IMR-90 (cell line): ENCODE results near the gene STX19. TPM values are rescaled to one million over a fixed set of nuclear protein-coding genes. Genes with fewer than 3 reads are reported as not detected.

ENCODE experiments used
- ATAC-seq: fragments of 200-7000 bp; cut with Tn5 transposase; 2 replicates; pipeline ENCODE4 v1.9.1; 2020; ENCODE audit warnings: low read depth, mild to moderate bottlenecking, moderate library complexity
- BruUV-seq: library from RNA; stranded (reverse); fragments of 400-500 nt; replicated peaks from 2 replicates; lab custom pipeline; 2021; lab: Mats Ljungman, UMichigan
- CTCF ChIA-PET: fragments of 300-600 bp; formaldehyde crosslinking; extraction: SDS; loops from one replicate; lab custom pipeline; 2021; ENCODE audit warnings: antibody characterized with exemption; lab: Yijun Ruan, JAX
- POLR2A ChIA-PET: fragments of 300-600 bp; sonication (Branson Sonifier 250); formaldehyde crosslinking; loops from one replicate; lab custom pipeline; 2022; ENCODE audit warnings: antibody characterized with exemption; ENCODE audit not compliant: unreplicated experiment; lab: Charles Lee
- DNase-seq: peaks from one replicate; pipeline ENCODE4 v3.0.0; 2013
- H2AFZ ChIP-seq: replicated peaks from 2 replicates; pipeline ENCODE3; 2013; ENCODE audit warnings: low read length, mild to moderate bottlenecking; ENCODE audit not compliant: poor library complexity
- H2AK5ac ChIP-seq: 2 replicates; pipeline ENCODE4 v1.6.1; 2013; ENCODE audit warnings: low read depth, low read length, inconsistent platforms
- H2AK9ac ChIP-seq: replicated peaks from 2 replicates; pipeline ENCODE3; 2013; ENCODE audit warnings: mild to moderate bottlenecking, low read depth, low read length, moderate library complexity; ENCODE audit not compliant: poor library complexity
- H2BK120ac ChIP-seq: 2 replicates; pipeline ENCODE4 v1.6.1; 2013; ENCODE audit warnings: low read depth, low read length, inconsistent platforms
- H2BK15ac ChIP-seq: 3 replicates; pipeline ENCODE4 v1.6.1; 2013; ENCODE audit warnings: low read depth, low read length, inconsistent platforms
- H2BK20ac ChIP-seq: 2 replicates; pipeline ENCODE4 v1.6.1; 2013; ENCODE audit warnings: low read depth, mild to moderate bottlenecking, inconsistent platforms, low read length, moderate library complexity
- H2BK5ac ChIP-seq: 2 replicates; pipeline ENCODE4 v1.6.1; 2013; ENCODE audit warnings: mild to moderate bottlenecking, low read depth, low read length, inconsistent platforms; ENCODE audit not compliant: poor library complexity, severe bottlenecking
- H3K14ac ChIP-seq: replicated peaks from 2 replicates; pipeline ENCODE4 v1.6.1; 2013; ENCODE audit warnings: low read depth, low read length, inconsistent platforms
- H3K18ac ChIP-seq: 2 replicates; pipeline ENCODE4 v1.6.1; 2013; ENCODE audit warnings: low read depth, low read length, control low read depth
- H3K23ac ChIP-seq: 2 replicates; pipeline ENCODE4 v1.6.1; 2013; ENCODE audit warnings: low read depth, low read length, inconsistent platforms
- H3K27ac ChIP-seq: 2 replicates; pipeline ENCODE4 v1.5.1; 2013; ENCODE audit warnings: mild to moderate bottlenecking, control low read depth, low read length; ENCODE audit not compliant: insufficient read depth
- H3K27me3 ChIP-seq: 2 replicates; pipeline ENCODE4 v1.6.1; 2013; ENCODE audit warnings: low read length; ENCODE audit not compliant: control insufficient read depth, insufficient read depth
- H3K36me3 ChIP-seq: 2 replicates; pipeline ENCODE4 v1.6.1; 2013; ENCODE audit warnings: low read length, mixed read lengths; ENCODE audit not compliant: control insufficient read depth, insufficient read depth
- H3K4ac ChIP-seq: 2 replicates; pipeline ENCODE4 v1.6.1; 2013; ENCODE audit warnings: low read depth, low read length, inconsistent platforms
- H3K4me1 ChIP-seq: 2 replicates; pipeline ENCODE4 v1.6.1; 2013; ENCODE audit warnings: low read length, mixed read lengths; ENCODE audit not compliant: control insufficient read depth, insufficient read depth
- H3K4me2 ChIP-seq: 2 replicates; pipeline ENCODE4 v1.6.1; 2013; ENCODE audit warnings: low read depth, mild to moderate bottlenecking, control low read depth, low read length, moderate library complexity
- H3K4me3 ChIP-seq: 2 replicates; pipeline ENCODE4 v1.5.1; 2013; ENCODE audit warnings: low read depth, mild to moderate bottlenecking, control low read depth, low read length, moderate library complexity; ENCODE audit not compliant: insufficient read depth
- H3K56ac ChIP-seq: 2 replicates; pipeline ENCODE4 v1.6.1; 2013; ENCODE audit warnings: low read length, inconsistent platforms; ENCODE audit not compliant: insufficient read depth; ENCODE audit errors: extremely low read depth
- H3K79me1 ChIP-seq, 2 experiments: 2 replicates each; pipeline ENCODE4 v1.6.1; 2013; ENCODE audit warnings: low read length in 2 of 2, inconsistent platforms in 1 of 2, low read depth in 1 of 2
- H3K9ac ChIP-seq: 2 replicates; pipeline ENCODE4 v1.6.1; 2013; ENCODE audit warnings: low read depth, low read length, control low read depth
- H3K9me1 ChIP-seq: 2 replicates; pipeline ENCODE4 v1.6.1; 2013; ENCODE audit warnings: low read length, inconsistent platforms; ENCODE audit not compliant: insufficient read depth
- H3K9me3 ChIP-seq: 2 replicates; pipeline ENCODE4 v1.6.1; 2013; ENCODE audit warnings: low read length; ENCODE audit not compliant: control insufficient read depth, insufficient read depth
- H4K20me1 ChIP-seq: 2 replicates; pipeline ENCODE4 v1.6.1; 2013; ENCODE audit warnings: low read length, inconsistent platforms; ENCODE audit not compliant: insufficient read depth
- H4K5ac ChIP-seq: 2 replicates; pipeline ENCODE4 v1.6.1; 2013; ENCODE audit warnings: mild to moderate bottlenecking, low read depth, low read length, control low read depth
- H4K8ac ChIP-seq, 2 experiments: 2 replicates each; pipeline ENCODE4 v1.6.1; 2013; ENCODE audit warnings: low read depth in 2 of 2, low read length in 2 of 2, control low read depth in 1 of 2, inconsistent platforms in 1 of 2
- H4K91ac ChIP-seq: 2 replicates; pipeline ENCODE4 v1.6.1; 2013; ENCODE audit warnings: low read depth, low read length, inconsistent platforms; ENCODE audit not compliant: insufficient read depth
- MAFK ChIP-seq: IDR thresholded peaks from 2 replicates; pipeline ENCODE4 v1.6.1; 2012; ENCODE audit warnings: low read depth, low read length, improper control_type of control experiment
- MXI1 ChIP-seq: IDR thresholded peaks from 2 replicates; pipeline ENCODE4 v1.6.1; 2012; ENCODE audit warnings: low read depth, mild to moderate bottlenecking, low read length, moderate library complexity, borderline replicate concordance
- RCOR1 ChIP-seq: IDR thresholded peaks from 2 replicates; pipeline ENCODE4 v1.6.1; 2012; ENCODE audit warnings: mild to moderate bottlenecking, low read length, improper control_type of control experiment; ENCODE audit not compliant: insufficient replicate concordance
- RFX5 ChIP-seq: IDR thresholded peaks from 2 replicates; pipeline ENCODE4 v1.8.0; 2012; ENCODE audit warnings: low read depth, mild to moderate bottlenecking, low read length, moderate library complexity
- WGBS, 2 experiments: methylation state at CpG; one replicate each; pipeline versions ENCODE4 v1.1.5 to v1.1.7; 2013; ENCODE audit warnings: missing lambda C conversion rate in 2 of 2; ENCODE audit not compliant: insufficient read length in 1 of 2; ENCODE audit errors: extremely low coverage in 2 of 2; 5-methylcytosine and 5-hydroxymethylcytosine counted together
- dilution Hi-C: fragments of 300-500 bp; cut with HindIII; formaldehyde crosslinking; loops from one replicate; pipeline ENCODE4 v1.14.3; 2018; ENCODE audit warnings: low sequenced_read_pairs; ENCODE audit not compliant: unreplicated experiment
- in situ Hi-C: fragments of 300-500 bp; cut with MboI; formaldehyde crosslinking; loops from 3 replicates; pipeline ENCODE4 v1.14.3; 2019; ENCODE audit warnings: low sequenced_read_pairs, inconsistent platforms, mixed read lengths
- intact Hi-C: fragments of 100-400 bp; cut with micrococcal nuclease; formaldehyde crosslinking; loops from 2 replicates; pipeline ENCODE4 v1.10.0; 2022
- polyA plus RNA-seq, 3 experiments: library from polyadenylated mRNA; depleted of rRNA; stranded (reverse); fragments of >200 nt; gene quantifications; 2 replicates each; pipeline ENCODE4 v1.2.3, GENCODE V29; 2012; ENCODE audit warnings: low replicate concordance in 1 of 3
- total RNA-seq: library from RNA; depleted of rRNA; stranded (reverse); fragments of >200 nt; gene quantifications from 2 replicates; pipeline ENCODE4 v1.2.3, GENCODE V29; 2012
- TF ChIP-seq, protein P1 (sequence below): fragments of 150-350 bp; IDR thresholded peaks from 2 replicates; pipeline ENCODE4 v1.6.1; 2017; ENCODE audit warnings: mild to moderate bottlenecking, antibody characterized with exemption, low read length, low read depth
- TF ChIP-seq, protein P2 (sequence below): conservative IDR thresholded peaks from 2 replicates; pipeline ENCODE4 v1.5.1; 2012; ENCODE audit warnings: mild to moderate bottlenecking, low read depth, low read length, improper control_type of control experiment

STX19 gene
- total and polyA plus RNA-seq, 2 of the 4 experiments (the other 2 are of a cell fraction), result not detected

DNA sequence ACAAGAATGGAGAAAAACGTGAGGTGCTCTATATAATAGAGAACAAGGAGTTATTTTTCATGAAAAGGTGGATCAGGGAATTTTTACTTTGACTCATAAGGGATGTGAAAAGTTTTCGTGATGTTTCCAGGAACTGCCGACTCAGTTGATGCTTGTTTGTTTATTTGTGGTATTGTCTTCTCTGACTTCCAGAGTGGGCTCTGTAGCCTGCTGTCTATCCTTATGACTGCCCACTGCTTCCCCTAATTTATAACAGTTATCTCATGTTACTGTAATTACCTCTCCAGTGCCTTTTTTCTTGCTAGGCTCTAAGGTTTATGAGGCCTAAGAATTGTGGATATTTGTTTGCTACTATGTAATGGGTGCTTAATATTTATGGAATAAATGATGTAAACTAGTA, 36.2 kb downstream of the STX19 start:
- no peak overlapping the region for H2AFZ ChIP-seq
- H3K27ac ChIP-seq, result no peak overlapping the region
- H3K9me3 ChIP-seq, result no peaks in the 10 kb centered on the region
- ChIA-PET CTCF (interaction anchor here (0.6 to 1.2 kb wide), 2 partner anchors 13 to 34 kb away, joined by 4 to 13 read pairs; no protein-coding TSS in a partner anchor), POLR2A (no interaction called here)
- H2BK5ac ChIP-seq, result no peak overlapping the region
- no peak overlapping the region for H4K5ac ChIP-seq
- dilution Hi-C loops (no loop called here), in situ Hi-C loops (no loop called here), intact Hi-C loops (no loop called here)
- no peak overlapping the region for H3K14ac ChIP-seq
- TF ChIP-seq RFX5, result no peak
- no peak for TF ChIP-seq MXI1
- TF ChIP-seq MAFK, result no peak
- TF ChIP-seq, protein P1, sequence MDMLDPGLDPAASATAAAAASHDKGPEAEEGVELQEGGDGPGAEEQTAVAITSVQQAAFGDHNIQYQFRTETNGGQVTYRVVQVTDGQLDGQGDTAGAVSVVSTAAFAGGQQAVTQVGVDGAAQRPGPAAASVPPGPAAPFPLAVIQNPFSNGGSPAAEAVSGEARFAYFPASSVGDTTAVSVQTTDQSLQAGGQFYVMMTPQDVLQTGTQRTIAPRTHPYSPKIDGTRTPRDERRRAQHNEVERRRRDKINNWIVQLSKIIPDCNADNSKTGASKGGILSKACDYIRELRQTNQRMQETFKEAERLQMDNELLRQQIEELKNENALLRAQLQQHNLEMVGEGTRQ, result no peak
- TF ChIP-seq, protein P2, sequence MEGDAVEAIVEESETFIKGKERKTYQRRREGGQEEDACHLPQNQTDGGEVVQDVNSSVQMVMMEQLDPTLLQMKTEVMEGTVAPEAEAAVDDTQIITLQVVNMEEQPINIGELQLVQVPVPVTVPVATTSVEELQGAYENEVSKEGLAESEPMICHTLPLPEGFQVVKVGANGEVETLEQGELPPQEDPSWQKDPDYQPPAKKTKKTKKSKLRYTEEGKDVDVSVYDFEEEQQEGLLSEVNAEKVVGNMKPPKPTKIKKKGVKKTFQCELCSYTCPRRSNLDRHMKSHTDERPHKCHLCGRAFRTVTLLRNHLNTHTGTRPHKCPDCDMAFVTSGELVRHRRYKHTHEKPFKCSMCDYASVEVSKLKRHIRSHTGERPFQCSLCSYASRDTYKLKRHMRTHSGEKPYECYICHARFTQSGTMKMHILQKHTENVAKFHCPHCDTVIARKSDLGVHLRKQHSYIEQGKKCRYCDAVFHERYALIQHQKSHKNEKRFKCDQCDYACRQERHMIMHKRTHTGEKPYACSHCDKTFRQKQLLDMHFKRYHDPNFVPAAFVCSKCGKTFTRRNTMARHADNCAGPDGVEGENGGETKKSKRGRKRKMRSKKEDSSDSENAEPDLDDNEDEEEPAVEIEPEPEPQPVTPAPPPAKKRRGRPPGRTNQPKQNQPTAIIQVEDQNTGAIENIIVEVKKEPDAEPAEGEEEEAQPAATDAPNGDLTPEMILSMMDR, result no peak
- TF ChIP-seq RCOR1, result no peak
- DNase-seq (no peak), ATAC-seq (no peak)
- no peak overlapping the region for H3K56ac ChIP-seq
- no peak overlapping the region for H2BK20ac ChIP-seq
- no peak overlapping the region for H3K4me2 ChIP-seq
- no peak overlapping the region for H3K18ac ChIP-seq
- H3K9ac ChIP-seq, result no peak overlapping the region
- no peak overlapping the region for H2BK120ac ChIP-seq
- BruUV-seq, result no TSS peak
- H3K4ac ChIP-seq, result no peak overlapping the region
- no peak overlapping the region for H3K4me3 ChIP-seq
- no peak overlapping the region for H4K8ac ChIP-seq
- peaks cover 4% of the 10 kb centered on the region for H3K4me1 ChIP-seq
- no peak overlapping the region for H2AK9ac ChIP-seq
- H2BK15ac ChIP-seq, result no peak overlapping the region
- H3K27me3 ChIP-seq, result no peaks in the 10 kb centered on the region
- H3K9me1 ChIP-seq, result peaks cover 6% of the 10 kb centered on the region; the same call in 1 of the 2 replicates
- H3K23ac ChIP-seq, result no peak overlapping the region
- H3K36me3 ChIP-seq, result no peaks in the 10 kb centered on the region
- no CpG with 5 or more reads among the region's 3 CpGs for WGBS, 2 experiments
- H4K20me1 ChIP-seq, result 0 out of 2 replicates have a peak, but pooled peaks cover 3% of the 10 kb centered on the region
- no peak overlapping the region for H2AK5ac ChIP-seq
- H4K91ac ChIP-seq, result no peak overlapping the region
- peaks cover 3 to 20% of the 10 kb centered on the region in 2 experiments; a peak in 3 of 4 replicates for H3K79me1 ChIP-seq
